Adipose tissue (tissue), 3 donors: ENCODE data around the gene IKBKE. TPM values are rescaled to one million over a fixed set of nuclear protein-coding genes. Genes with fewer than 3 reads are reported as not detected.

ENCODE experiments used
- H3K27ac ChIP-seq: one replicate; pipeline ENCODE4 v1.5.1; 2013; ENCODE audit warnings: low read depth, low read length
- WGBS, 3 donors: extraction: QIAGEN DNeasy Blood & Tissue Kit; methylation state at CpG; one replicate each; pipeline ENCODE4 v1.1.7; 2013; 5-methylcytosine and 5-hydroxymethylcytosine counted together
- polyA plus RNA-seq, 3 donors: library from polyadenylated mRNA; stranded (reverse); fragments of 200-250 nt; gene quantifications; one replicate each; pipeline ENCODE4 v1.2.3, GENCODE V29; 2013
- donor health status: healthy with polysubstance abuse.
- donor health status: Bipolar disorder and iron deficiency.
- donor health status: healthy.

IKBKE gene
- polyA plus RNA-seq, 3 donors = 2.0 to 2.8 (median 2.5) TPM

DNA sequence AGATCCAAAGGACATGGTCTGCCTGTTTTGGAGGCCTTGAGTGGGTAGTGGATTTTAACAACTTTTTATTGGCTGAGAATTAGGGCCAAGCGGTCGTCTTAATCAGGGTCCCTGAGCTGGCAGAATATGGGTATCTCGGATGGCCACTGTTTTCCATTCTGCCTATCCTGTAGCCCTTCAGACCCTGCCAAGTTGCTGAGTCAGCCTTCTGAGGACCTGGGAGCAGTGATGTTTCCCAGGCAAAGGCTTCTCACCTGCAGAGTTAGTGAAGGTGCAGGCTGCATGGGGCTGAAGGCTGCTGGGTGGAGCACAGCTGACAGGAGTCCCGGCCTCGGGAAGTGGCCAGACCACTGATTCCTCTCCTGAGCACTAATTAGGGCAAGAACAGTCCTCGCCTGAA, 48.5 kb downstream of the IKBKE start:
- H3K27ac ChIP-seq = no peak overlapping the region
- 87 to 92% (median 92%) methylated on average over 6 of the region's 6 CpGs for WGBS, 3 donors

- WGBS, 3 donors = 29 to 88% (median 84%) methylated on average over 5 of the region's 5 CpGs
These were observed 50.9 kb downstream of the IKBKE start for GRCh38 chr1:206521127-206521526.

DNA sequence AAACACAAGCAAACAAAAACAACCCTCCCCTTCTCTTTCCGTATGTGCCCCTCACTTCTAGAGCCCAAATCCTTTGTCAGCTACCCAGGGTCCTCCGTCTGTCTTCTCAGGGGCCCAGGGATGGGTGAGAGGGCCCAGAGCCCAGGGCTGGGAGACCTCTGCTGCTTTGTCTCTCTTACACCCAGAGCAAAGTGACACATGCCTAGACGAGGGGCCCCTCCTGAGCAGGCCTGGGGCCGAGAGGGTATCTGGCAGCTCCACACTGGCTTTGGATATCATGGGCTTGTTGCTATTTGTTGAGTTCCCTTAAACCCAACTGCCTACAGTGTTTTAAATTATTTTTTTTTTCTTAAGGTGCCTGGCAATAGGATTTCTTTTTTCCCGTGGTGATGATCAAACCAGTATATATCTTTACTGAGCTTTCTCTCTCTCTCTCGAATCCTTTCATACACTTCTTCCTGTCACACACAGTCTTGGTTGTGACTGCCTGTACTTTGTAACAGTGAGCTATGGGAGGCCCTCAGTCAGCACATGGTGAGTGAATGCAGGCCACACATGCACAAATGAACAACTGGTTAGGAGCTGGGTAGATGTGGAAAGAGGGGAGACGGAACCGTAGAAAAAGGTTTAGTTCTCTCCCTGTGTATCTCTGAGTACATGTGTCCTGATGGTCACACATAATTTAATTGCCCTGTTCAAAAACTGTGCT, 51.6 kb downstream of the IKBKE start:
- H3K27ac ChIP-seq = no peak overlapping the region
- WGBS, 3 donors = 81 to 84% (median 81%) methylated on average over 8 of the region's 8 CpGs

More at GRCh38 chr1:206521127-206521526, 50.9 kb downstream of the IKBKE start:
- H3K27ac ChIP-seq = no peak overlapping the region

GRCh38 chr1:206524739-206525364, 54.6 kb downstream of the IKBKE start:
- WGBS, 3 donors = 64 to 76% (median 69%) methylated on average over 5 of the region's 5 CpGs
- H3K27ac ChIP-seq = no peak overlapping the region

DNA sequence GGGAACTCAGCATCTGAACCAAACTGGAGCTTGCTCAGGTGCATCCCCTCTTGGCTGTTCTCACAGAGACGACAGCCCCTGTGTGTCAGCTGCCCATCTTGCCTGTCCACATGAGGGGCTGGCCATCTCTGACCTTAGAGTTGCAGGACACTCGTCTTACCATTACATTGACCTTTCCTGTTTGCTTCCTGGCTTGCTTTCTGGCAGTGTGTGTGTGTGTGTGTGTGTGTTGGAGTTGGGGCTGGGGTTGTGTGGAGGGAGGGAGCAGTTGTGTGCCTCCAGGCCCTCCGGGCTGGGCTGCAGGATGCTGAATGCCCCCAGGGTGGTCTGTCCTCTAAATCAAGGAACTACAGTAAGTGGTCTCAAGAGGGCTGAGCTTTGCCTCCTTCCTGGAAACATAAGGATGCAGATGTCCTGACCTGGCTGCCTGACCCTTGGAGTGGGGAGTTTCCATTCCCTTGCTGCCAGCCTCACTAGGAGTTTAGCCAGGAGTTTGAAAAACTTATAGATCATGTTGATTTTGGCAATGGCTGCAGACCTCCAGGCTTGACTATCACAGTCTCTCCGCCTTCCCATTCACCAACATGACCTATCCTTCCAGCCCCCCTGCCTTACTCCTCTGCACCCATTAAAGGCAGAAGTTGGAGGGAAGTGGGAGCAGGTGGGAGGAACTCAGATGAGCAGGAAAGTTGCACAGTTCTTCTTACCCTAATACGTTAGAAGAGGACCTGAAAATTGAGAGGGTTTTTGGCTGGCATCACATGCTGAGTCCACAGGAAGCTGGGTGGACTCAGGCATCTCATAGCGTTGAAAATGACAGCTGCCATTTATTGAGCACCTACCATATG, 56.0 kb downstream of the IKBKE start:
- no peak overlapping the region for H3K27ac ChIP-seq
- 51 to 59% (median 53%) methylated on average over 6 of the region's 6 CpGs for WGBS, 3 donors

- 89 to 94% (median 92%) methylated on average over 7 of the region's 7 CpGs for WGBS, 3 donors
- H3K27ac ChIP-seq = no peak overlapping the region
These were observed 59.1 kb downstream of the IKBKE start for GRCh38 chr1:206529425-206529824.

GRCh38 chr1:206532368-206532767, 62.1 kb downstream of the IKBKE start:
- no peak overlapping the region for H3K27ac ChIP-seq
- 95 to 99% (median 95%) methylated on average over 7 of the region's 7 CpGs for WGBS, 3 donors

DNA sequence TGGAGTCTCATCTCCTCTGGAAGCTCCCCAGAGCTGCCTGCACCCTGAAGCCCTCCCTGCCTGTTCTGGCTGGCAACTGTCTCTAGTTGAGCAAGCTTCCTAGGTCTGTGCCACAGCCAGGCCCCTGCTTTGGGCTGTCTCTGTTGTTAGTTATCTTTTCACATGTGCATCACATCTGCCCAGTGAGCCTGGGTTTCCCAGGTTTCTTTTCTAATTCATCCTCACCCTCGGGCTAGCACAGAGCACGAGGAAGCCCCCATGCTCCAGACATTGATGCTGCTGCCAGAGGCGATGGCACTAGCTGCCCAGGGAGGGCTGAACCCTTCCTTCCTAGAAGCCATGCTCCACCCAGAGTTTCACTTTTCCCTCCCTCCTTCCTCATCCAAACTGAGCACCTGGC, 64.3 kb downstream of the IKBKE start:
- WGBS, 3 donors = 92 to 94% (median 93%) methylated on average over 3 of the region's 3 CpGs
- H3K27ac ChIP-seq = no peak overlapping the region

DNA sequence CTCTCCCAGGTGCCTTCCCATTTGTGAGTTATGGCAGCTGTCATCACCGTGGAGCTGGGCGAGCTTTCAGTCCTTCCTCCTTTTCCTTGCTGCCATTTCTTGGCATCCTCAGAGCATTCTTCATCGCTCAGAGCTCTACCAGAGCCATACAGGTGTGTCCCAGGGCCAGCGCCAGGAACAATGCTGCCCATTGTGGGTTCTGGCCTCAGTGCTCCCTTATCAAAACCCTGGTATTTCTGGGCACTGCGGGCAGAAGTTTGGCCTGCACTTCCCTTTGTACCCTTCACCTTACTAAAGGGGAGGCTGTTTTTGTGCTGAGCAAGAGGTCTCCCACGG, 65.5 kb downstream of the IKBKE start:
- no peak overlapping the region for H3K27ac ChIP-seq
- WGBS, 3 donors = 45 to 75% (median 73%) methylated on average over 6 of the region's 6 CpGs

- no peak overlapping the region for H3K27ac ChIP-seq
- 76 to 82% (median 80%) methylated on average over 4 of the region's 4 CpGs for WGBS, 3 donors
These were observed 66.9 kb downstream of the IKBKE start for GRCh38 chr1:206537141-206537540.

DNA sequence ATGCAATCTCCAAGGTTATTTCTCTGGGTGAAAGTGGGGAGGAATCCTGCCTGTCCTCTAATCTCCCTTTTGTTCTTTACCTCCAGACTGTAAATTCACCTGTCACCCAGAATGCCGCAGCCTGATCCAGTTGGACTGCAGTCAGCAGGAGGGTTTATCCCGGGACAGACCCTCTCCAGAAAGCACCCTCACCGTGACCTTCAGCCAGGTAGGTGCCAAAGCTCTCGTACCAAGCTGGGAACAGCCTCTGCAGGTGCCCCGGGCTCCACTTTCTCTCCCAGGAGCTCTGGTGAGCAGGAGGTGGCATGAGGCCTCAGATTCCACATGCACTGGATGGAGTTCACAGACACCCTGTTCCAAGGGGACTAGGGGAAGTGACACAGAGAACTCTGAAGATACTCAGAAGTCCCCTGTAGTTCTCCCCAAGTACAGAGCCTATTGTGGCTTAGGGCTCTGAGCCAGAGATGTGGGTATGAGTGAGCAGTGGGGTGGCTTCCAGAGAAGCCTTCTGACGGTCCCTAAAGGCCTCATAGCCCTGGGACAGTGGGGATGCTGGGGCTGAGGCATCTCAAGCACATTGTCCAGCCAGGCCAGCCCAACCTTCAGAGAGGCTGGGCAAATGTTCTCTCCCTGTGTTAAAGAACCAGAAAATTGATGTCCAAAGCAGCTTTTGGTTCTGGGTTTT, 68.0 kb downstream of the IKBKE start:
- H3K27ac ChIP-seq = no peak overlapping the region
- WGBS, 3 donors = 46 to 89% (median 80%) methylated on average over 6 of the region's 6 CpGs

- 90 to 92% (median 90%) methylated on average over 10 of the region's 10 CpGs for WGBS, 3 donors
- H3K27ac ChIP-seq = no peak overlapping the region
These were observed 68.8 kb downstream of the IKBKE start for GRCh38 chr1:206538901-206539640.

DNA sequence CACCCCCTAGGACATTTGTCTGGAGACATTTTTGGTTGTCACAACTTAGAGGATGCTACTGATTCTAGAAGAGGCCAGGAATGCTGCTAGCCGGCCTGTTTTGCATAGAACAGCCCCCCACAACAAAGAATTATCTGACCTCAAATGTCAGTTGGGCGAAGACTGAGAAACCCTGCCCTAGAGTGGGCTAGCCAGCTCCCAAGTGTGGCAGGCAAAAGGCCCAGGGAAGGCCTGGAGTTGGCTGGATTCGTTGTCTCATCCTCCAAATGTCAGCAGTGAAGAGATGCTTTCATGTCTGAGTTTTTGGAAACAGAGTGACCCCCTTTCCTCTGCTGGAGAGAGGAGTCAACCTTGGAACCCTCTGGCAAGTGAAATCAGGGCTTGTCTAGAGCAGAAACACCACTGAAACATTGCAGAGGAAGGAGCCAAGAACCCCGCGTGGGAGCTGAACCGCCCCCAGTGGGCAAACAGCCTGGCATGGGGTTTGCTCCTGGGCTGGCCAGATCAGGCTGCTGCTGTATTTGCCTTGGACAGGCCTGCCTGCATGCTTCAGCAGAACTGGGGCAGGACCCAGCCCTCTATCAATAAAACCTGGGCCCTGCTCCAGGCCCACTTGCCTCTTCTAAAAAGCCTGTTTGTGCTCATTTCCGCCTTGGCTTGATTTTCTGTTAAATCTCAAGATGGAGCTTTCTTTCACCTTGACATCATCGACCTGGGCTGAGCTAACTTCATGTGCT, 69.9 kb downstream of the IKBKE start:
- 35 to 63% (median 60%) methylated on average over 8 of the region's 8 CpGs for WGBS, 3 donors
- no peak overlapping the region for H3K27ac ChIP-seq

- H3K27ac ChIP-seq = no peak overlapping the region
- WGBS, 3 donors = 88 to 94% (median 94%) methylated on average over 7 of the region's 7 CpGs
These were observed 71.1 kb downstream of the IKBKE start for GRCh38 chr1:206541236-206541833.

DNA sequence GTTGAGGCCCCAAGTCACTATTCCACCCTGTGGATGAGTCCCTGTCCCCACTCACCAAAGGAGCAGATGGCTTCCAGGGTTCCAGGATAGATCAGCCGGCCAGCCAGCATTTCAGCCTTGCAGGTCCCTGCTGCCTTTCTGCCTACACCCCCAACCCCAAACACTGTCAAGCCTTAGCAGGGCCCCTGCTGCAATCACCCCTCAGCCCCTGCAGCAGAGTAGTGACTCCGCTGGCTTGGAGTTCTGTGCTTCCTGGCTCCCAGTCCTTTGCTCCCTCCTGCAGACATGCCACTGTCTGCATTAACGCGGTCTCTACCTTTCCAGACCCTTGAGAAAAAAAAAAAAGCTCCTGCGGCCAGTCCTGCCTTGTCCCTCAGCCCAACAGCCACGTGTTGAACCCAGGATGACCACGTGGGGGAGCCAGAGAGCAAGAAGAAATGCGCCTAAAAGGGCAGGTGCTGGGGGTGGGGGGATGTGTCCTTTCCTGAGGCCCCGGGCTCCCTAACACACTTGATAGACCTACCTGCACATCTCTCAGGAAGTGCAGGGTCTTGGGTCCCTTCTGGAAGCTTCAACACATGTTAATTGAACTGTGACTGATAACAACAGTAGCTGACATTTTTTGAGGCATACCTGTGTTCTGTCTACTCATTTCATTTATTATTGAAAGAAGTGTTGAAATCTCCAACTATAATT, 74.4 kb downstream of the IKBKE start:
- 12 to 16% (median 15%) methylated on average over 9 of the region's 9 CpGs for WGBS, 3 donors
- H3K27ac ChIP-seq = no peak overlapping the region

DNA sequence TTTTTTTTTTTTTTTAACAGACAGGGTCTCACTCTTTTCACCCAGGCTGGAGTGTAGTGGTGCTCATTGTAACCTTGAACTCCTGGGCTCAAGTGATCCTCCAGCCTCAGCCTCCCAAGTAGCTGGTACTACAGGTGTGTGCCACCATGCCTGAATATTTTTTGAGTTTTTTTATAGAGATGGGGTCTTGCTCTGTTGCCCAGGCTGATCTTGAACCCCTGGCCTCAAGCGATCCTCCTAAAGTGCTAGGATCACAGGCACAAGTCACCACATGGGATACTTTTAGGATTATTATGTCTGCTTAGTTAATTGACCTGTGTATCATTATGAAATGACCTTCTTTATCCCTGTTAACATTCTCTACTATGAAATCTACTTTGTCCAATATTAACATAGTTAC, 75.1 kb downstream of the IKBKE start:
- WGBS, 3 donors = 96 to 100% (median 100%) methylated on average over 1 of the region's 1 CpG
- no peak overlapping the region for H3K27ac ChIP-seq
